ENCODE data around the gene CLTCL1. TPM values are rescaled to one million over a fixed set of nuclear protein-coding genes. Genes with fewer than 3 reads are reported as not detected.

CLTCL1 gene
- total and polyA plus RNA-seq, 9 of the 15 experiments (the other 6 are each of a cell fraction or from before 2014, with no cell fraction given): 1.1 to 11.7 (median 5.0) TPM

DNA sequence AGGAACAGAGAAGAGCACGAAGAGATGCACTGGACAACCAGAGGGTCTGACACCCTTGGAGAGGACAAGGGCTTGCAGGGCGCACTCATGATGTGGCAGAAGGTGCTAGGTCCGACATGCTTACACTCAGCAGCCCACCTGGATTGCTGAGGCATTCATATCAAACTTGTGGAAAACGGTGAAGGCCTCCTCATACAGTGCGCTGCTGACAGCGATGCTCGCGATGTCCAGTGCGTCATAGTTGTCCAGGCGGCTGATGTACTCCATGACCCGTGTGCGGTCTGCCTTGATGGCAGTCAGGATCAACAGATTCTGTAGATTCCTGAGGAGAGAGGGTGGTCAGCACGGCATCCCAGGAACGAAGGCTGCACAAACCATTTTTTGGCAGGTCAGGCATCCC is 81.3 kb downstream of the CLTCL1 start (continued):
- no peak for TF ChIP-seq CBX5 (IDR thresholded peaks at IDR 0.05; ENCODE audit: borderline replicate concordance, low read depth)
- TF ChIP-seq RFX5 (IDR thresholded peaks at IDR 0.05; ENCODE audit: low read depth, low read length): no peak
- no peak for TF ChIP-seq ZNF274 (IDR thresholded peaks at IDR 0.05; ENCODE audit: borderline replicate concordance, low read depth, low read length)
- no peak for TF ChIP-seq MNT (conservative IDR thresholded peaks at IDR 0.05)
- no peak for TF ChIP-seq ZNF197 (CRISPR knock-in tag; IDR thresholded peaks at IDR 0.05; ENCODE audit: low read depth)
- no peak for TF ChIP-seq TEAD4 (IDR thresholded peaks at IDR 0.05; ENCODE audit: low read length)
- TF ChIP-seq TEAD4 (CRISPR knock-in tag; IDR thresholded peaks at IDR 0.05; ENCODE audit: borderline replicate concordance): peak; percentile 78; the same call in 1 of the 2 replicates
- no peak for TF ChIP-seq MYNN (IDR thresholded peaks at IDR 0.05)
- TF ChIP-seq MYNN (CRISPR knock-in tag; IDR thresholded peaks at IDR 0.05): peak; percentile 34; the same call in 1 of the 2 replicates
- TF ChIP-seq HDAC6 (IDR thresholded peaks at IDR 0.05; ENCODE audit: low read depth, low read length): no peak
- TF ChIP-seq ELF2 (CRISPR knock-in tag; IDR thresholded peaks at IDR 0.05): no peak
- TF ChIP-seq E2F3 (CRISPR knock-in tag; IDR thresholded peaks at IDR 0.05): no peak
- TF ChIP-seq TFAM (CRISPR knock-in tag; conservative IDR thresholded peaks at IDR 0.05): no peak
- TF ChIP-seq, protein P1, sequence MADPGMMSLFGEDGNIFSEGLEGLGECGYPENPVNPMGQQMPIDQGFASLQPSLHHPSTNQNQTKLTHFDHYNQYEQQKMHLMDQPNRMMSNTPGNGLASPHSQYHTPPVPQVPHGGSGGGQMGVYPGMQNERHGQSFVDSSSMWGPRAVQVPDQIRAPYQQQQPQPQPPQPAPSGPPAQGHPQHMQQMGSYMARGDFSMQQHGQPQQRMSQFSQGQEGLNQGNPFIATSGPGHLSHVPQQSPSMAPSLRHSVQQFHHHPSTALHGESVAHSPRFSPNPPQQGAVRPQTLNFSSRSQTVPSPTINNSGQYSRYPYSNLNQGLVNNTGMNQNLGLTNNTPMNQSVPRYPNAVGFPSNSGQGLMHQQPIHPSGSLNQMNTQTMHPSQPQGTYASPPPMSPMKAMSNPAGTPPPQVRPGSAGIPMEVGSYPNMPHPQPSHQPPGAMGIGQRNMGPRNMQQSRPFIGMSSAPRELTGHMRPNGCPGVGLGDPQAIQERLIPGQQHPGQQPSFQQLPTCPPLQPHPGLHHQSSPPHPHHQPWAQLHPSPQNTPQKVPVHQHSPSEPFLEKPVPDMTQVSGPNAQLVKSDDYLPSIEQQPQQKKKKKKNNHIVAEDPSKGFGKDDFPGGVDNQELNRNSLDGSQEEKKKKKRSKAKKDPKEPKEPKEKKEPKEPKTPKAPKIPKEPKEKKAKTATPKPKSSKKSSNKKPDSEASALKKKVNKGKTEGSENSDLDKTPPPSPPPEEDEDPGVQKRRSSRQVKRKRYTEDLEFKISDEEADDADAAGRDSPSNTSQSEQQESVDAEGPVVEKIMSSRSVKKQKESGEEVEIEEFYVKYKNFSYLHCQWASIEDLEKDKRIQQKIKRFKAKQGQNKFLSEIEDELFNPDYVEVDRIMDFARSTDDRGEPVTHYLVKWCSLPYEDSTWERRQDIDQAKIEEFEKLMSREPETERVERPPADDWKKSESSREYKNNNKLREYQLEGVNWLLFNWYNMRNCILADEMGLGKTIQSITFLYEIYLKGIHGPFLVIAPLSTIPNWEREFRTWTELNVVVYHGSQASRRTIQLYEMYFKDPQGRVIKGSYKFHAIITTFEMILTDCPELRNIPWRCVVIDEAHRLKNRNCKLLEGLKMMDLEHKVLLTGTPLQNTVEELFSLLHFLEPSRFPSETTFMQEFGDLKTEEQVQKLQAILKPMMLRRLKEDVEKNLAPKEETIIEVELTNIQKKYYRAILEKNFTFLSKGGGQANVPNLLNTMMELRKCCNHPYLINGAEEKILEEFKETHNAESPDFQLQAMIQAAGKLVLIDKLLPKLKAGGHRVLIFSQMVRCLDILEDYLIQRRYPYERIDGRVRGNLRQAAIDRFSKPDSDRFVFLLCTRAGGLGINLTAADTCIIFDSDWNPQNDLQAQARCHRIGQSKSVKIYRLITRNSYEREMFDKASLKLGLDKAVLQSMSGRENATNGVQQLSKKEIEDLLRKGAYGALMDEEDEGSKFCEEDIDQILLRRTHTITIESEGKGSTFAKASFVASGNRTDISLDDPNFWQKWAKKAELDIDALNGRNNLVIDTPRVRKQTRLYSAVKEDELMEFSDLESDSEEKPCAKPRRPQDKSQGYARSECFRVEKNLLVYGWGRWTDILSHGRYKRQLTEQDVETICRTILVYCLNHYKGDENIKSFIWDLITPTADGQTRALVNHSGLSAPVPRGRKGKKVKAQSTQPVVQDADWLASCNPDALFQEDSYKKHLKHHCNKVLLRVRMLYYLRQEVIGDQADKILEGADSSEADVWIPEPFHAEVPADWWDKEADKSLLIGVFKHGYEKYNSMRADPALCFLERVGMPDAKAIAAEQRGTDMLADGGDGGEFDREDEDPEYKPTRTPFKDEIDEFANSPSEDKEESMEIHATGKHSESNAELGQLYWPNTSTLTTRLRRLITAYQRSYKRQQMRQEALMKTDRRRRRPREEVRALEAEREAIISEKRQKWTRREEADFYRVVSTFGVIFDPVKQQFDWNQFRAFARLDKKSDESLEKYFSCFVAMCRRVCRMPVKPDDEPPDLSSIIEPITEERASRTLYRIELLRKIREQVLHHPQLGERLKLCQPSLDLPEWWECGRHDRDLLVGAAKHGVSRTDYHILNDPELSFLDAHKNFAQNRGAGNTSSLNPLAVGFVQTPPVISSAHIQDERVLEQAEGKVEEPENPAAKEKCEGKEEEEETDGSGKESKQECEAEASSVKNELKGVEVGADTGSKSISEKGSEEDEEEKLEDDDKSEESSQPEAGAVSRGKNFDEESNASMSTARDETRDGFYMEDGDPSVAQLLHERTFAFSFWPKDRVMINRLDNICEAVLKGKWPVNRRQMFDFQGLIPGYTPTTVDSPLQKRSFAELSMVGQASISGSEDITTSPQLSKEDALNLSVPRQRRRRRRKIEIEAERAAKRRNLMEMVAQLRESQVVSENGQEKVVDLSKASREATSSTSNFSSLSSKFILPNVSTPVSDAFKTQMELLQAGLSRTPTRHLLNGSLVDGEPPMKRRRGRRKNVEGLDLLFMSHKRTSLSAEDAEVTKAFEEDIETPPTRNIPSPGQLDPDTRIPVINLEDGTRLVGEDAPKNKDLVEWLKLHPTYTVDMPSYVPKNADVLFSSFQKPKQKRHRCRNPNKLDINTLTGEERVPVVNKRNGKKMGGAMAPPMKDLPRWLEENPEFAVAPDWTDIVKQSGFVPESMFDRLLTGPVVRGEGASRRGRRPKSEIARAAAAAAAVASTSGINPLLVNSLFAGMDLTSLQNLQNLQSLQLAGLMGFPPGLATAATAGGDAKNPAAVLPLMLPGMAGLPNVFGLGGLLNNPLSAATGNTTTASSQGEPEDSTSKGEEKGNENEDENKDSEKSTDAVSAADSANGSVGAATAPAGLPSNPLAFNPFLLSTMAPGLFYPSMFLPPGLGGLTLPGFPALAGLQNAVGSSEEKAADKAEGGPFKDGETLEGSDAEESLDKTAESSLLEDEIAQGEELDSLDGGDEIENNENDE (IDR thresholded peaks at IDR 0.05; ENCODE audit: low read depth, low read length): no peak
- TF ChIP-seq HDAC1 (IDR thresholded peaks at IDR 0.05): no peak
- TF ChIP-seq MED1 (CRISPR knock-in tag; IDR thresholded peaks at IDR 0.05; ENCODE audit: borderline replicate concordance): 0 out of 2 replicates have a peak, but pooled peaks have one; percentile 40
- no peak for TF ChIP-seq ZSCAN32 (CRISPR knock-in tag; IDR thresholded peaks at IDR 0.05)
- TF ChIP-seq SP1 (CRISPR knock-in tag; IDR thresholded peaks at IDR 0.05): no peak
